T-helper 2 cell treated with Interferon-gamma antibody and Interleukin-4, amounts not matched to agents 5 μg/mL and 100 μg/mL, for 36 hours (primary cell): Measurements from ENCODE around the gene NECTIN1.

ENCODE experiments used
- DNase-seq: peaks from one replicate; pipeline ENCODE4 v3.0.0; 2021; ENCODE audit warnings: low spot score
- H3K27ac Mint-ChIP-seq: one replicate; pipeline ENCODE4 v1.8.0; 2021; ENCODE audit warnings: mild to moderate bottlenecking, mixed read lengths
- H3K27me3 Mint-ChIP-seq: one replicate; pipeline ENCODE4 v1.8.0; 2021; ENCODE audit warnings: low read depth, mixed read lengths
- H3K36me3 Mint-ChIP-seq: one replicate; pipeline ENCODE4 v1.8.0; 2021; ENCODE audit warnings: low read depth, mixed read lengths
- H3K4me1 Mint-ChIP-seq: one replicate; pipeline ENCODE4 v1.8.0; 2021; ENCODE audit warnings: low read depth, mixed read lengths
- H3K4me3 Mint-ChIP-seq: one replicate; pipeline ENCODE4 v1.8.0; 2022; ENCODE audit warnings: mild to moderate bottlenecking, moderate library complexity, mixed read lengths
- H3K9me3 Mint-ChIP-seq: one replicate; pipeline ENCODE4 v1.8.0; 2021; ENCODE audit warnings: mixed read lengths

NECTIN1 gene

GRCh38 chr11:119692540-119692820, 36.5 kb downstream of the NECTIN1 start:
- Mint-ChIP-seq H3K4me3 (no peak overlapping the region), H3K27ac (no peak overlapping the region), H3K4me1 (peaks cover 28% of the 10 kb centered on the region), H3K27me3 (no peaks in the 10 kb centered on the region), H3K36me3 (no peaks in the 10 kb centered on the region), H3K9me3 (no peaks in the 10 kb centered on the region)
- no peak for DNase-seq

- H3K4me1 Mint-ChIP-seq: peaks cover 28% of the 10 kb centered on the region
- H3K27me3 Mint-ChIP-seq: no peaks in the 10 kb centered on the region
- H3K9me3 Mint-ChIP-seq: no peaks in the 10 kb centered on the region
- peak overlapping the region; percentile 55 for H3K27ac Mint-ChIP-seq
- H3K4me3 Mint-ChIP-seq: peak overlapping the region; percentile 15
- no peak for DNase-seq
- no peaks in the 10 kb centered on the region for H3K36me3 Mint-ChIP-seq
These were observed 37.1 kb downstream of the NECTIN1 start for GRCh38 chr11:119691701-119692539.

DNA sequence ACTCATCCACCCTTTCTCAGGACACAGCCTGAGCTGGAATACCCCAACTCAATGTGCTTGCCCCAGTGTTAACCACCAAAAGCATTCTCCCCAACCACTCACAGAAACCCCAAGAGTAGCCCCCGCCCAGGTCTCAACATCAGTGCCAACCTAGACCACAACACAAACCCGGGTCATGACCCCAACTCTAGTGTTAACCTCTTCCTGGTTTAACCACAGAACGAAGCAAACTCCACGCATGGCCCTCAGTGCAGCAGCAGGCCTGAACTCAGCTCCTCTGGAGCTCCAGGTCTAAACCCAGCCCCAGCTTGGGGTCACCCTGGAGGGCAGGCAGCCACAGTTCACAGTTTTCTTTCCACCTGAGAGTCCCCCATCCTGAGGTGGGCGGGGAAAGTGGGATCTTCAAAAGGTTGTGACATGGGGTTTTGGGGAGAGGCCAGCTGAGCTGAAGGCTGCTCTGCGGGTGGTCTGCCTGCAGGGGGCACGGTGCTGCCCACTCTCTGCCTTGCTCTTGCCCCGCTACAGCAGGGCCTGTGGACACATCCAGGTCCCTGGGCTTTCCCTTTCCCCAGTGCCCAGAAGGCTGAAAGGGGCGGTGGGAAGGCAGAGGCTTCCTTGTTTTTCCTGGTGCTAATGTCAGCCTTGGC, 37.9 kb downstream of the NECTIN1 start:
- Mint-ChIP-seq H3K27ac (peak overlapping the region; percentile 47), H3K4me1 (peaks cover 28% of the 10 kb centered on the region), H3K9me3 (no peaks in the 10 kb centered on the region), H3K27me3 (no peaks in the 10 kb centered on the region), H3K4me3 (peak overlapping the region; percentile 52), H3K36me3 (no peaks in the 10 kb centered on the region)
- peak; percentile 24 for DNase-seq

GRCh38 chr11:119689302-119689701, 39.7 kb downstream of the NECTIN1 start:
- Mint-ChIP-seq H3K27ac (no peak overlapping the region), H3K27me3 (no peaks in the 10 kb centered on the region), H3K36me3 (no peaks in the 10 kb centered on the region), H3K9me3 (no peaks in the 10 kb centered on the region), H3K4me1 (peaks cover 28% of the 10 kb centered on the region), H3K4me3 (no peak overlapping the region)
- no peak for DNase-seq

DNA sequence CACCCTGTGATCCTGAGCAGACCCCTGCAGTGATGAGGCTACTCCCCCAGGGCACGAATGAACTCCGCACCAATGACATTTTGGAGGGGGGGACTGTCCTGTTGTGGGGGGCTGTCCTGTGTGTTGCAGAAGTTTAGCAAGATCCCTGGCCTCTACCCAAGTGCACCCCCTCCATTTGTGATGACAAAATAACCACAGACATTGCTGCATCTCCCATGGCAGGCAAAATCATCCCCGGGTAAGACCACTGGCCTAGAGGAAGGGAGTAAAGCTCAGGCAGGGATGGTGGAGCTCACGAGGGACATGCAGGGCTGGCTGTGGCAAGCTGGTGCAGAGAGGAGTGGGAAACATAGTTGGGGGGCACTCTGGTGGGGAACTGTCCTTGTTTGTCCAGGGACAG, 40.6 kb downstream of the NECTIN1 start:
- Mint-ChIP-seq H3K27me3 (no peaks in the 10 kb centered on the region), H3K27ac (no peak overlapping the region), H3K36me3 (no peaks in the 10 kb centered on the region), H3K9me3 (no peaks in the 10 kb centered on the region), H3K4me1 (peaks cover 22% of the 10 kb centered on the region), H3K4me3 (no peak overlapping the region)
- DNase-seq: no peak

DNA sequence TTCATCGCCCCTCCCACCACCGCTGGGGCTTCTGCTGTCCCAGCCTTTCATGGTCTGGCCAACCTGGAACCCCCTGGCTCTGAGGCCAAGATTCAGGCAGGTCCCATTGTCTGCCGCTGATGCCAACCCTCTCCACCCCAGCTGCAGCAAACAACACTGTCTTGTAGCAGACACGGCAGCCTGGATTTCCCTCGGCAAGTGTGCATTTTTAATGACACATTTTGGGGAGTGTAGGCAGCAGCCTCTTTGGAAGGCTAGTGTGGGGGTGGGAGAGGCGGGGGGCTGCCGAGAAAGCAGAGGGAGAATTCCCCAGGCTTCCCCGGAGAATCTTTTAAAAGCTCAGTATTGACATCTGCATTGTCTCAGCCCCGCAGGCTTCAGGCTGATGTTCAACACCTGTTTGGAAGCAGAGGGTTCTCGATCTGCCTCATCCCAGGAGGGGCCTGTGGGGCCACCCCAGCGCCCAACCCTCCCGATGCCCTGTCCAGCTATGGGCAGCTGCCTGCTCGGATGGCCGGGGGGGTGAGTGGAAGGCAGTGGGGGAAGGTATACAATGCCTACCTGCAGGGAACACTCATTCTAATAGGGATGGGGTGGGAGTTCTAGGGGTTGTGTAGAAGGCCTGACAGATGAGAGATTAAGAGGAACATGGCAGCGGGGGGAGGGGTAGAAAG, 41.5 kb downstream of the NECTIN1 start:
- no peaks in the 10 kb centered on the region for H3K36me3 Mint-ChIP-seq
- H3K27ac Mint-ChIP-seq: no peak overlapping the region
- no peak overlapping the region for H3K4me3 Mint-ChIP-seq
- DNase-seq: no peak
- no peaks in the 10 kb centered on the region for H3K27me3 Mint-ChIP-seq
- H3K4me1 Mint-ChIP-seq: peaks cover 18% of the 10 kb centered on the region
- no peaks in the 10 kb centered on the region for H3K9me3 Mint-ChIP-seq

DNA sequence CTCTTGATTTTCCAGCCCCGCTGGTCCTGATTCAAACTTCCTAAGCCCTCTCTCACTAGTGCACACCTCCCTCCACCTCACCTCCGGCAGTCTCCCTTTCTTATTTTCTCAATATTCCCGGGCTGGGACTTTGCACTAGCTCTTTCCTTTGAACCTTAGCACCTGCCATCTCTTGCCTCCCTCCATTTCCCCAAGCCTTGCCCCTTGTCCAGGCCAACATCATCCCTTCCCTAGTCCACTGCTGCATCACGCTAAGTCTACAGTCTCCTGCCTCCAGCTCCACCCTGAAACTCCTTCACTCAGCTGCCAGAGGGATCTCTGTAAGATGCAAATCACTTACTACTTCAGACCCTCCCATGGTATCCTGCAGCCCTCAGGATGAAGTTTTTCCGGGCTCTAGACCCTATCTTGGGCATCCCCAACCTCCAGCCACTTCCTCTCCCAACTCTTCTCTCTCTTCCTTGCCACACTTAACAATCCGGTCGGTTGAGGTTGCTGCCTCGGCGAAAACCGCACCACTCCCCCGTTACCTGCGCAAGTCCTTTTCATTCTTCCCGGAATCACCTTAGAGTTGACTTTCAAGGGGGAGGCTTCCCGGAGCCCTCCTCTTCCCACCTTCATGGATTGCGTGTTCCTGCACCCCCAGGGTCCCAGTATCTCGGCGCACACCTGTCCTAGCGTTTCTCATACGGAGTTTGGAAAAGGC, 42.7 kb downstream of the NECTIN1 start:
- Mint-ChIP-seq H3K27me3 (no peaks in the 10 kb centered on the region), H3K4me1 (peaks cover 9% of the 10 kb centered on the region), H3K27ac (no peak overlapping the region), H3K4me3 (no peak overlapping the region), H3K36me3 (no peaks in the 10 kb centered on the region), H3K9me3 (no peaks in the 10 kb centered on the region)
- no peak for DNase-seq

DNA sequence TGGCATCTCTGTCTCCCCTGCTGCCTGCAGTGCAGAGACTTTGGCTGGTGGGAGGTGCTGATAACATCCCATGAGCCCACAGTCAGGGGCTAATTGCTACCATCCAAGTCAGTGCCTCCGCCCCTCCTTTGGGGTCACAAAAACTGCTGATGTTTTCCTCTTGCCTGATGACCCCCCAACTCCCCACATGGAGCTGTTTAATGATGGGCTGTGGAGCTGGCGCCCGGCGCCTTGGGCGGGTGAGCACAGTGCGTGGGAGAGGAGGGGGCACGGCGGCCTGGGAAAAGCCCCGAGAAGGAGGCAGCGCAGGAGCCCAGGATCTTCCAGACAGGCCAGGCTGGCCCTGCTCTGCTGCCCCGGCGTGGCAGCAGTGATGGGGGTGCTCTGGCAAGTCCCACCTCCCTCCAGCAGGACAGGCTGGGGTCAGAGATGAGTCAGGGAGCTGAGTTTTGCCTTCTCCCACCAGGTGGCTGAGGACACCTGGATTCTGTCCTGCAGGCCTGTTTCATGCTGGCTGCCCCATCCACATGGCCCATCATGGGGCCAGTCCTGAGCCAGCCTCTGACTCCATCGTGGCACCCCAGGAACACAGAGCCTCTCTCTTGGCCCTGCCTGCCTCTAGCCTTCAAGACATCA, 43.8 kb downstream of the NECTIN1 start:
- no peaks in the 10 kb centered on the region for H3K27me3 Mint-ChIP-seq
- H3K4me1 Mint-ChIP-seq: peaks cover 3% of the 10 kb centered on the region
- no peaks in the 10 kb centered on the region for H3K9me3 Mint-ChIP-seq
- no peak overlapping the region for H3K4me3 Mint-ChIP-seq
- no peaks in the 10 kb centered on the region for H3K36me3 Mint-ChIP-seq
- DNase-seq: no peak
- no peak overlapping the region for H3K27ac Mint-ChIP-seq

DNA sequence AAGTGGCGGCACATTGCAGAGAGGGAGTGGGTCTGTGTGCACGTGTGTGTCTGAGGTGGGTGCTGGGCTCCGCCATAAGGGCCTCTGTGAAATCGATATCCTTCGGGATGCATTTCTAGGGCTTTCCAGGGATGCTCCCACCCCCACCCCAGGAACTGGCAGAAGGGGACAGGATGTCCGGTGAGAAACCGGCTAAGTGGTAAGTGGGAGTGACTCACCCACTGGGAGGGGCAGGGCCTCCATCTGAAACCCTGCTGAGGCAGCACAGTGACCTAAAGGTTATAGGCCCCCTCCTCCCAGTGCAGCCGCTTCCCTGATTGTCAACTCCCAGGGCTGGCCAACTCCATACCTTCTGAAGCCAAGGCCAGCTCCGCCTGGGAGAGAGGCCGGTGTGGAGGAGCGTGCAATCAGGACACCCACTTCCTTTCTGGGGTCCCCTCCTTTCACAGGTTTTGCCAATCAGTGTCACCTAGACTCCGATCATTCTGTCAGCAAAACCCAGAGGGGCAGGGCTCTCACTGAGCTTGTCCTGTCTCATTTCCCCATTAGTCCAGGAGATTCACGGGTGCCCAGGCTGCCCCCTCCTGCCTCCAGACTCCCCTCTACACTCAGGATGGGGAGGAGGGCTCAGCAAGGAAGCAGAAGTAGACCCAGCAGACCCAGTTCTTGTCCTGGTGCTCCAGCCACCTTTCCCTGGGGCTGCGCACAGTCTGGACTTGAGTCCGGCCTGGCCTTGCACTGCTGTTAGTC, 44.5 kb downstream of the NECTIN1 start:
- H3K36me3 Mint-ChIP-seq: no peaks in the 10 kb centered on the region
- peaks cover 3% of the 10 kb centered on the region for H3K4me1 Mint-ChIP-seq
- DNase-seq: no peak
- H3K9me3 Mint-ChIP-seq: no peaks in the 10 kb centered on the region
- H3K4me3 Mint-ChIP-seq: peak overlapping the region; percentile 8
- no peaks in the 10 kb centered on the region for H3K27me3 Mint-ChIP-seq
- H3K27ac Mint-ChIP-seq: no peak overlapping the region

DNA sequence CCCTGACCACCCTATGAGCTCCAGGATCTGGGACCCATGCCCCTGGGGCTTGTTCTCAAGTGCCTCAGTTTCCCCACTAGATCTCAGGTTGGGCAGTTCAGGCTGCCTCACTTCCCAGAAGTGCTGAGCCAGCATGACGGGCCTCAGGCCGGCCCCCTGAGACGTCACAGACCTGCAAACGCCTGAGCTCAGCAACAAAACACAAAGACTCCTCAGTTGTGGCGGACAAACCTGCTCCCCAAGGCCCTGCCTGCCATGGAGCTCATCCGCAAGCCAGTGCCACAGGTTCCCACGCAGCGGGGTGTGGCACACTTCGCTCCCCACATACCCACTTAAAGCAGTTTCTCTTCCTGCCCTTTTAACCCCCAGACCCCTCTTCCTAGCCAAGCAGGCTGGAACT, 45.2 kb downstream of the NECTIN1 start:
- Mint-ChIP-seq H3K4me1 (peaks cover 3% of the 10 kb centered on the region), H3K36me3 (no peaks in the 10 kb centered on the region), H3K4me3 (no peak overlapping the region), H3K9me3 (no peaks in the 10 kb centered on the region), H3K27me3 (no peaks in the 10 kb centered on the region), H3K27ac (no peak overlapping the region)
- DNase-seq: no peak

GRCh38 chr11:119681361-119681910, 47.6 kb downstream of the NECTIN1 start:
- Mint-ChIP-seq H3K4me3 (no peak overlapping the region), H3K9me3 (no peaks in the 10 kb centered on the region), H3K4me1 (peaks cover 3% of the 10 kb centered on the region), H3K27me3 (no peaks in the 10 kb centered on the region), H3K36me3 (no peaks in the 10 kb centered on the region), H3K27ac (no peak overlapping the region)
- no peak for DNase-seq

DNA sequence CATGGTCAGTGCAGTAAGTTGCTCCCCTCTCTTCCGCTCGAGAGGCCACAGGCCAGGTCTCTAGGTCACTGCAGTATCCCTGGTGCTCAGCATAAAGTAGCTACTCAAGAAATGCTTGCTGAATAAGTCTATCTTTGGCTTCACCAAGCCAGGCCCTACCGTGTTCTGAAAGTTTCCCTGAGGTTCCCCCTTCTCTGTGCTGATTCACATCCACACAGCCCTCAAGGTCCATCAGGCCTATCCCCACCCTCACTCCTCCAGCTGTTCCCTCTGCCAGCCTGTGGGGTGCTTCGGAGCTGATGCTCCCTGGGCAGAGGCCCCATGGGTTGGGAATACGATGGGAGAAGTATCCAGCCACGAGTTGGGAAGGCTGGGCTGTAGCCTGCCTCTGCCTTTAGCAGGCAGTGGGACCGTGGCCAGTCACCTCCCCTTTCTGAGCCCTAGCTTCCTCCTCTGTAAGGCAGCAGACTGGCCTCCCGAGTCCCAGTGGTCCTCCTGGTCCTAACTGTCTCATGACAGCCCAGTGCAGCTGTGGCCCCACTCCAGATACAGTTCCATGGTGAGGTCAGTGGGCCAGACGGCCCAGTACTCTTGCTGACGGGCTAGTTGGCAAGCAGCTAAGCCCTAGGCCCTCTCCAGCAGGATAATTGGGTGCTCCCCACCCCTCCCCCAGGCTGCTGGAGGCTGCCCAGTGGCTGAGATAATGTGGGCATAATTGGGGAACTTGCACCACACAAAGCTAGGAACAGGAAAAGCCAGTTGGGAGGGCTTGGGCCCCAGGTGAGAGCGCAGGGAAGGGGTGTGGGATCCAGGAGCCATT, 48.2 kb downstream of the NECTIN1 start:
- no peak overlapping the region for H3K4me3 Mint-ChIP-seq
- H3K9me3 Mint-ChIP-seq: no peaks in the 10 kb centered on the region
- DNase-seq: no peak
- no peaks in the 10 kb centered on the region for H3K27me3 Mint-ChIP-seq
- H3K4me1 Mint-ChIP-seq: peaks cover 3% of the 10 kb centered on the region
- no peak overlapping the region for H3K27ac Mint-ChIP-seq
- no peaks in the 10 kb centered on the region for H3K36me3 Mint-ChIP-seq
